Upper lobe of right lung (tissue), 1 donor: ENCODE measurements around the gene KLHDC10. TPM values are rescaled to one million over a fixed set of nuclear protein-coding genes. Genes with fewer than 3 reads are reported as not detected.
"Not testable (repeated sequence)": the region's sequence is repeated elsewhere in the genome, so short reads cannot be mapped to it uniquely, and the experiment has no call there.

Experiments
- ATAC-seq: fragments of 200-7000 bp; cut with Tn5 transposase; one replicate; pipeline ENCODE4 v1.9.1; 2020; ENCODE audit warnings: mild to moderate bottlenecking, moderate library complexity
- DNase-seq: peaks from one replicate; pipeline ENCODE4 v3.0.0-alpha.2; 2020
- H3K27ac ChIP-seq: fragments of 200-600 bp; one replicate; pipeline ENCODE4 v1.8.0; 2022
- H3K27me3 ChIP-seq: fragments of 200-600 bp; one replicate; pipeline ENCODE4 v1.8.0; 2022; ENCODE audit warnings: mild to moderate bottlenecking
- H3K36me3 ChIP-seq: fragments of 200-600 bp; one replicate; pipeline ENCODE4 v1.8.0; 2022
- H3K4me1 ChIP-seq: fragments of 200-600 bp; one replicate; pipeline ENCODE4 v1.8.0; 2022
- H3K4me3 ChIP-seq: fragments of 200-600 bp; one replicate; pipeline ENCODE4 v1.8.0; 2022; ENCODE audit warnings: mild to moderate bottlenecking
- H3K9me3 ChIP-seq: fragments of 200-600 bp; one replicate; pipeline ENCODE4 v1.8.0; 2022
- intact Hi-C: fragments of 100-400 bp; cut with DNase I; formaldehyde crosslinking; loops from one replicate; pipeline ENCODE4 v1.11.0; 2022
- total RNA-seq: library from RNA; stranded (reverse); fragmentation: NEBNext Ultra II Directional; extraction: Animal tissue kit (Norgen Biotek cat#: 25700); gene quantifications from one replicate; pipeline ENCODE4 v1.2.1, GENCODE V29; 2021
- TF ChIP-seq, protein P1 (sequence below): fragments of 200-600 bp; IDR thresholded peaks from one replicate; pipeline ENCODE4 v1.8.0; 2022; ENCODE audit warnings: antibody characterized with exemption
- donor health status: DM: no; HTN: yes; CAD: no; lungs with severe emphysema.

The KLHDC10 gene
- total RNA-seq, 1 donor from 2014 or later: 32.0 TPM

GRCh38 chr7:130071701-130072622 lies 1.6 kb downstream of the KLHDC10 start:
- Histone ChIP-seq H3K4me1 (peaks cover 41% of the 10 kb centered on the region), H3K4me3 (peak overlapping the region; percentile 96), H3K27me3 (no peaks in the 10 kb centered on the region), H3K36me3 (no peaks in the 10 kb centered on the region), H3K9me3 (no peaks in the 10 kb centered on the region), H3K27ac (no peak overlapping the region)
- TF ChIP-seq, protein P1, sequence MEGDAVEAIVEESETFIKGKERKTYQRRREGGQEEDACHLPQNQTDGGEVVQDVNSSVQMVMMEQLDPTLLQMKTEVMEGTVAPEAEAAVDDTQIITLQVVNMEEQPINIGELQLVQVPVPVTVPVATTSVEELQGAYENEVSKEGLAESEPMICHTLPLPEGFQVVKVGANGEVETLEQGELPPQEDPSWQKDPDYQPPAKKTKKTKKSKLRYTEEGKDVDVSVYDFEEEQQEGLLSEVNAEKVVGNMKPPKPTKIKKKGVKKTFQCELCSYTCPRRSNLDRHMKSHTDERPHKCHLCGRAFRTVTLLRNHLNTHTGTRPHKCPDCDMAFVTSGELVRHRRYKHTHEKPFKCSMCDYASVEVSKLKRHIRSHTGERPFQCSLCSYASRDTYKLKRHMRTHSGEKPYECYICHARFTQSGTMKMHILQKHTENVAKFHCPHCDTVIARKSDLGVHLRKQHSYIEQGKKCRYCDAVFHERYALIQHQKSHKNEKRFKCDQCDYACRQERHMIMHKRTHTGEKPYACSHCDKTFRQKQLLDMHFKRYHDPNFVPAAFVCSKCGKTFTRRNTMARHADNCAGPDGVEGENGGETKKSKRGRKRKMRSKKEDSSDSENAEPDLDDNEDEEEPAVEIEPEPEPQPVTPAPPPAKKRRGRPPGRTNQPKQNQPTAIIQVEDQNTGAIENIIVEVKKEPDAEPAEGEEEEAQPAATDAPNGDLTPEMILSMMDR: peak; percentile 96
- ATAC-seq (peak; percentile 69), DNase-seq (no peak)
- intact Hi-C loops: no loop called here

- ATAC-seq: no peak
- Histone ChIP-seq H3K36me3 (peaks cover 20% of the 10 kb centered on the region), H3K4me1 (peaks cover 23% of the 10 kb centered on the region), H3K9me3 (no peaks in the 10 kb centered on the region), H3K4me3 (no peak overlapping the region), H3K27ac (no peak overlapping the region), H3K27me3 (no peaks in the 10 kb centered on the region)
- intact Hi-C loops: no loop called here
- TF ChIP-seq, protein P1: no peak
- DNase-seq: no peak
Observed at GRCh38 chr7:130079846-130080394, 9.6 kb downstream of the KLHDC10 start.

- H3K36me3 ChIP-seq: peaks cover 15% of the 10 kb centered on the region
- H3K4me3 ChIP-seq, intact Hi-C loops, H3K27me3 ChIP-seq, H3K27ac ChIP-seq, ATAC-seq, DNase-seq, H3K9me3 ChIP-seq: not testable (repeated sequence)
- peaks cover 10% of the 10 kb centered on the region for H3K4me1 ChIP-seq
Observed at GRCh38 chr7:130083497-130083896, 13.2 kb downstream of the KLHDC10 start.

GRCh38 chr7:130084037-130084875 lies 13.9 kb downstream of the KLHDC10 start:
- H3K27ac ChIP-seq: no peak overlapping the region
- H3K4me1 ChIP-seq: peaks cover 10% of the 10 kb centered on the region
- H3K4me3 ChIP-seq: no peak overlapping the region
- peaks cover 7% of the 10 kb centered on the region for H3K36me3 ChIP-seq
- no peaks in the 10 kb centered on the region for H3K9me3 ChIP-seq
- ATAC-seq: peak; percentile 56
- DNase-seq: no peak
- TF ChIP-seq, protein P1: peak; percentile 58
- H3K27me3 ChIP-seq: no peaks in the 10 kb centered on the region
- intact Hi-C loops: no loop called here

DNA sequence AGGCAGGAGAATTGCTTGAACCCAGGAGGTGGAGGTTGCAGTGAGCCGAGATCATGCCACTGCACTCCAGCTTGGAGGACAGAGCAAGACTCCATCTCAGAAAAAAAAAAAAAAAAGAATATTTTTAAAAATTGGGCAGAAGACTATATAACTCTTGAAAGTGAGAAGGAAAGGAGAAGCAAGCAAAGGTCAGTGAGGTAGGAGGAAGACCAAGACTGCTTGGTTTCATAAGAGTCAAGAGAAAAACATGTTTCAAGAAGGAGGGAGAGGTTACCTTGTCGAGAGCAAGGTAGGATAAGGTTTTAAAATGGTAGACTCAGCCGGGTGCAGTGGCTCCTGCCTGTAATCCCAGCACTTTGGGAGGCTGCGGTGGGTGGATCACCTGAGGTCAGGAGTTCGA lies 14.9 kb downstream of the KLHDC10 start:
- not testable (repeated sequence) for ATAC-seq

GRCh38 chr7:130086938-130087337 lies 16.6 kb downstream of the KLHDC10 start:
- no peaks in the 10 kb centered on the region for H3K27me3 ChIP-seq
- TF ChIP-seq, protein P1: no peak
- intact Hi-C loops: no loop called here

More for the DNA sequence above, 14.9 kb downstream of the KLHDC10 start:
- H3K9me3 ChIP-seq, H3K27me3 ChIP-seq, H3K36me3 ChIP-seq, H3K27ac ChIP-seq, H3K4me3 ChIP-seq, DNase-seq, intact Hi-C loops: not testable (repeated sequence)
- peaks cover 10% of the 10 kb centered on the region for H3K4me1 ChIP-seq

More at GRCh38 chr7:130086938-130087337, 16.6 kb downstream of the KLHDC10 start:
- H3K27ac ChIP-seq: no peak overlapping the region
- no peaks in the 10 kb centered on the region for H3K9me3 ChIP-seq
- H3K4me1 ChIP-seq: peaks cover 10% of the 10 kb centered on the region
- H3K4me3 ChIP-seq: no peak overlapping the region
- ATAC-seq (no peak), DNase-seq (no peak)
- peaks cover 7% of the 10 kb centered on the region for H3K36me3 ChIP-seq
